K562 (cell line): ENCODE results near the gene EFCAB12. TPM values are rescaled to one million over a fixed set of nuclear protein-coding genes. Genes with fewer than 3 reads are reported as not detected.

Experiments
- E2F3 ChIP-seq: fragments of 250-450 bp; sonication (Bioruptor Pico); IDR thresholded peaks from 2 replicates; pipeline ENCODE4 v1.4.0; 2020; ENCODE audit warnings: mild to moderate bottlenecking
- KAT8 ChIP-seq: fragments of 450-650 bp; IDR thresholded peaks from 2 replicates; pipeline ENCODE4 v1.6.1; 2016; ENCODE audit warnings: low read depth, mild to moderate bottlenecking
- KLF13 ChIP-seq: fragments of 450-650 bp; IDR thresholded peaks from 2 replicates; pipeline ENCODE4 v1.6.1; 2016; ENCODE audit warnings: missing genetic modification characterization, low read depth, mild to moderate bottlenecking, missing compliant biosample characterization, moderate library complexity, borderline replicate concordance
- LCOR ChIP-seq: sonication (generic); formaldehyde crosslinking; IDR thresholded peaks from 2 replicates; pipeline ENCODE4 v1.8.0; 2022; ENCODE audit warnings: mild to moderate bottlenecking, missing genetic modification reagents
- RAD51 ChIP-seq: fragments of 450-650 bp; IDR thresholded peaks from 2 replicates; pipeline ENCODE4 v1.7.1; 2016; ENCODE audit warnings: low read depth, mild to moderate bottlenecking, borderline replicate concordance
- RBM39 ChIP-seq: fragments of 200-400 bp; formaldehyde crosslinking; optimal IDR thresholded peaks from 2 replicates; pipeline ENCODE3; 2018; ENCODE audit warnings: low read depth, low read length
- SOX6 ChIP-seq: fragments of 450-650 bp; IDR thresholded peaks from 2 replicates; pipeline ENCODE4 v1.6.1; 2014; ENCODE audit warnings: mild to moderate bottlenecking
- ZNF212 ChIP-seq: fragments of 450-650 bp; formaldehyde crosslinking; IDR thresholded peaks from 2 replicates; pipeline ENCODE4 v1.4.0; 2020; ENCODE audit warnings: mild to moderate bottlenecking
- ZNF431 ChIP-seq: sonication (generic); formaldehyde crosslinking; IDR thresholded peaks from 2 replicates; pipeline ENCODE4 v1.8.0; 2022; ENCODE audit warnings: mild to moderate bottlenecking, missing genetic modification reagents
- polyA plus RNA-seq, 8 experiments: library from polyadenylated mRNA; depleted of rRNA in 4 of 8; stranded (reverse) in 5 of 8; unstranded in 3 of 8; fragments of >200 nt; fragmentation: Nextera tagmentation in 2 of 8; fragmentation: Illumina TruSeq in 1 of 8; extraction: Ambion mirVana in 2 of 8; extraction: Trizol in 1 of 8; gene quantifications; 2 replicates each; pipeline versions ENCODE4 v1.2.1 to v1.2.3, GENCODE V29; 2011 to 2014; ENCODE audit warnings: inconsistent platforms in 1 of 8, missing spikeins in 1 of 8
- total RNA-seq, 7 experiments: library from RNA; depleted of rRNA in 6 of 7; stranded (reverse); fragments of >200 nt in 6 of 7; fragmentation: Illumina TruSeq in 2 of 7; extraction: Trizol in 2 of 7; gene quantifications; 2 replicates each; pipeline versions ENCODE4 v1.2.1 to v1.2.3, GENCODE V29; 2011 to 2021; ENCODE audit warnings: low replicate concordance in 1 of 7
- TF ChIP-seq, protein P1 (sequence below): IDR thresholded peaks from 3 replicates; pipeline ENCODE4 v1.6.1; 2011; ENCODE audit warnings: borderline replicate concordance, mild to moderate bottlenecking, moderate library complexity; ENCODE audit not compliant: insufficient read length; ENCODE audit errors: extremely low read depth
- TF ChIP-seq, protein P2 (sequence below), 2 experiments: IDR thresholded peaks in 1 of 2; conservative IDR thresholded peaks in 1 of 2; 2 replicates each; pipeline ENCODE4 v1.6.1; 2016; ENCODE audit warnings: low read depth in 2 of 2, mild to moderate bottlenecking in 1 of 2, missing compliant biosample characterization in 1 of 2, missing genetic modification characterization in 1 of 2, moderate library complexity in 1 of 2
- TF ChIP-seq, protein P3 (sequence below): fragments of 200-800 bp; sonication (Bioruptor generic); IDR thresholded peaks from 2 replicates; pipeline ENCODE4 v1.6.1; 2016; ENCODE audit warnings: missing genetic modification characterization, missing compliant biosample characterization

EFCAB12 gene
- total and polyA plus RNA-seq, 9 of the 15 experiments (the other 6 are each of a cell fraction or from before 2014, with no cell fraction given) = 0.08 to 0.95 (median 0.56) TPM; not detected in 1

DNA sequence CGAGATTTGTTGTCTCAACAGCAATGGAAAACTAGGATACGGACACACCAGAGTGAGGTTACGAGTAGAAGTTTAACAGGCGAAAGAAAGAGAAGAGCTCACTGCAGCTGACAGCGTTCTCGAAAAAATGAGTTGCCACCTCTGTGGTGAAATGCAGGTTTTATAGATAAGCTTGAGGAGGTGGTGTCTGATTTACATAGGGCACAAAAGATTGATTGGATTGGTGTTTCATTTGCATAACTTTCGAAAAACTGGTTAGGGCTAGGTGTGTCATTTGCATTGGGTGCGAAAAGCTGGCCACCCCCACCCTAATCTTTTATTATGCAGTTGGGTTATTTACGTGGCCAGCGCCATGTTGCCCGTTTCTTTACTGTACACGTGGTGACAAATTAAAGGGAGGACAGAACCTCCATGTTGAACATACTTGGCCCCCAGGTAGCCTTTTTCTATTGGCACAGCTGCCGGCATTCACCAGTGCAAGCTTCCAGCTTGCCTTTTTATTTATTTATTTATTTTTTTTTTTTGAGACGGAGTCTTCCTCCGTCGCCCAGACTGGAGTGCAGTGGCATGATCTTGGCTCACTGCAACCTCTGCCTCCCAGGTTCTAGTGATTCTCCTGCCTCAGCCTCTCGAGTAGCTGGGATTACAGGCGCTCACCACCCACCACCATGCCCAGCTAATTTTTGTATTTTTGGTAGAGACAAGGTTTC, 19.9 kb upstream of the EFCAB12 start (continued):
- TF ChIP-seq, protein P1, sequence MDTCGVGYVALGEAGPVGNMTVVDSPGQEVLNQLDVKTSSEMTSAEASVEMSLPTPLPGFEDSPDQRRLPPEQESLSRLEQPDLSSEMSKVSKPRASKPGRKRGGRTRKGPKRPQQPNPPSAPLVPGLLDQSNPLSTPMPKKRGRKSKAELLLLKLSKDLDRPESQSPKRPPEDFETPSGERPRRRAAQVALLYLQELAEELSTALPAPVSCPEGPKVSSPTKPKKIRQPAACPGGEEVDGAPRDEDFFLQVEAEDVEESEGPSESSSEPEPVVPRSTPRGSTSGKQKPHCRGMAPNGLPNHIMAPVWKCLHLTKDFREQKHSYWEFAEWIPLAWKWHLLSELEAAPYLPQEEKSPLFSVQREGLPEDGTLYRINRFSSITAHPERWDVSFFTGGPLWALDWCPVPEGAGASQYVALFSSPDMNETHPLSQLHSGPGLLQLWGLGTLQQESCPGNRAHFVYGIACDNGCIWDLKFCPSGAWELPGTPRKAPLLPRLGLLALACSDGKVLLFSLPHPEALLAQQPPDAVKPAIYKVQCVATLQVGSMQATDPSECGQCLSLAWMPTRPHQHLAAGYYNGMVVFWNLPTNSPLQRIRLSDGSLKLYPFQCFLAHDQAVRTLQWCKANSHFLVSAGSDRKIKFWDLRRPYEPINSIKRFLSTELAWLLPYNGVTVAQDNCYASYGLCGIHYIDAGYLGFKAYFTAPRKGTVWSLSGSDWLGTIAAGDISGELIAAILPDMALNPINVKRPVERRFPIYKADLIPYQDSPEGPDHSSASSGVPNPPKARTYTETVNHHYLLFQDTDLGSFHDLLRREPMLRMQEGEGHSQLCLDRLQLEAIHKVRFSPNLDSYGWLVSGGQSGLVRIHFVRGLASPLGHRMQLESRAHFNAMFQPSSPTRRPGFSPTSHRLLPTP = no peak
- TF ChIP-seq, protein P2, sequence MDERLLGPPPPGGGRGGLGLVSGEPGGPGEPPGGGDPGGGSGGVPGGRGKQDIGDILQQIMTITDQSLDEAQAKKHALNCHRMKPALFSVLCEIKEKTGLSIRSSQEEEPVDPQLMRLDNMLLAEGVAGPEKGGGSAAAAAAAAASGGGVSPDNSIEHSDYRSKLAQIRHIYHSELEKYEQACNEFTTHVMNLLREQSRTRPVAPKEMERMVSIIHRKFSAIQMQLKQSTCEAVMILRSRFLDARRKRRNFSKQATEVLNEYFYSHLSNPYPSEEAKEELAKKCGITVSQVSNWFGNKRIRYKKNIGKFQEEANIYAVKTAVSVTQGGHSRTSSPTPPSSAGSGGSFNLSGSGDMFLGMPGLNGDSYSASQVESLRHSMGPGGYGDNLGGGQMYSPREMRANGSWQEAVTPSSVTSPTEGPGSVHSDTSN (CRISPR knock-in tag; IDR thresholded peaks at IDR 0.05; ENCODE audit: low read depth) = no peak
- TF ChIP-seq, protein P2 (tag; conservative IDR thresholded peaks at IDR 0.05; ENCODE audit: low read depth) = peak; percentile 68; the same call in 1 of the 2 replicates
- no peak for TF ChIP-seq KLF13 (tag)
- no peak for TF ChIP-seq ZNF431 (CRISPR knock-in tag)
- no peak for TF ChIP-seq RBM39
- TF ChIP-seq SOX6 = 0 out of 2 replicates have a peak, but pooled peaks have one; percentile 24
- no peak for TF ChIP-seq ZNF212 (CRISPR knock-in tag)
- no peak for TF ChIP-seq RAD51
- no peak for TF ChIP-seq E2F3 (CRISPR knock-in tag)
- TF ChIP-seq, protein P3, sequence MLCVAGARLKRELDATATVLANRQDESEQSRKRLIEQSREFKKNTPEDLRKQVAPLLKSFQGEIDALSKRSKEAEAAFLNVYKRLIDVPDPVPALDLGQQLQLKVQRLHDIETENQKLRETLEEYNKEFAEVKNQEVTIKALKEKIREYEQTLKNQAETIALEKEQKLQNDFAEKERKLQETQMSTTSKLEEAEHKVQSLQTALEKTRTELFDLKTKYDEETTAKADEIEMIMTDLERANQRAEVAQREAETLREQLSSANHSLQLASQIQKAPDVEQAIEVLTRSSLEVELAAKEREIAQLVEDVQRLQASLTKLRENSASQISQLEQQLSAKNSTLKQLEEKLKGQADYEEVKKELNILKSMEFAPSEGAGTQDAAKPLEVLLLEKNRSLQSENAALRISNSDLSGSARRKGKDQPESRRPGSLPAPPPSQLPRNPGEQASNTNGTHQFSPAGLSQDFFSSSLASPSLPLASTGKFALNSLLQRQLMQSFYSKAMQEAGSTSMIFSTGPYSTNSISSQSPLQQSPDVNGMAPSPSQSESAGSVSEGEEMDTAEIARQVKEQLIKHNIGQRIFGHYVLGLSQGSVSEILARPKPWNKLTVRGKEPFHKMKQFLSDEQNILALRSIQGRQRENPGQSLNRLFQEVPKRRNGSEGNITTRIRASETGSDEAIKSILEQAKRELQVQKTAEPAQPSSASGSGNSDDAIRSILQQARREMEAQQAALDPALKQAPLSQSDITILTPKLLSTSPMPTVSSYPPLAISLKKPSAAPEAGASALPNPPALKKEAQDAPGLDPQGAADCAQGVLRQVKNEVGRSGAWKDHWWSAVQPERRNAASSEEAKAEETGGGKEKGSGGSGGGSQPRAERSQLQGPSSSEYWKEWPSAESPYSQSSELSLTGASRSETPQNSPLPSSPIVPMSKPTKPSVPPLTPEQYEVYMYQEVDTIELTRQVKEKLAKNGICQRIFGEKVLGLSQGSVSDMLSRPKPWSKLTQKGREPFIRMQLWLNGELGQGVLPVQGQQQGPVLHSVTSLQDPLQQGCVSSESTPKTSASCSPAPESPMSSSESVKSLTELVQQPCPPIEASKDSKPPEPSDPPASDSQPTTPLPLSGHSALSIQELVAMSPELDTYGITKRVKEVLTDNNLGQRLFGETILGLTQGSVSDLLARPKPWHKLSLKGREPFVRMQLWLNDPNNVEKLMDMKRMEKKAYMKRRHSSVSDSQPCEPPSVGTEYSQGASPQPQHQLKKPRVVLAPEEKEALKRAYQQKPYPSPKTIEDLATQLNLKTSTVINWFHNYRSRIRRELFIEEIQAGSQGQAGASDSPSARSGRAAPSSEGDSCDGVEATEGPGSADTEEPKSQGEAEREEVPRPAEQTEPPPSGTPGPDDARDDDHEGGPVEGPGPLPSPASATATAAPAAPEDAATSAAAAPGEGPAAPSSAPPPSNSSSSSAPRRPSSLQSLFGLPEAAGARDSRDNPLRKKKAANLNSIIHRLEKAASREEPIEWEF (CRISPR knock-in tag) = 0 out of 2 replicates have a peak, but pooled peaks have one; percentile 30
- TF ChIP-seq LCOR (CRISPR knock-in tag) = no peak
- TF ChIP-seq KAT8 = no peak
